ENCODE data around the gene CPED1.

DNA sequence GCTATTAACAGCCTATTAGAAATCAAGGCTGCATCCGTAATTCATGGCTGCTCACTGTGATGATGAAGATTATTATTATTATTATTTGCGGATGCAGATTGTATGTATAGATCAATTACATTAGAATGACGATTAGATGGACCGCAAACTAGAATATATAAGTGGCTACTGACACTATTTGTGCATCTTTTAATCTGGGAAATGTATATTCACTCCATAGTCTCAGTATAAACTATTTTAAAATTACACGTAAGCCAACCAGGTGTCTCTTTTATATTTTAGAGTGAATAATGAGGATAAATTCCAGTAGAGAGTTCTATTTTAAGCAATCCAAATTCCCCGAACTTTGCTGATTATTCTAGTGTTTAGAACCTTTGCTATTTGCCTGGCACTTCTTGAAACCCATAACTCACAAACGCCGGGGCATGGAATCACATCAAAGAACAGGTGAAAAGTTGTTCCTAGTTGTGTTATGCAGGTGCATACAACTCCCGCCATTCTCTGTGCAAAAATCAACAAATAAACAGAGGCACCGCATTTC, 38.4 kb upstream of the CPED1 start:
- TF ChIP-seq, protein P1, sequence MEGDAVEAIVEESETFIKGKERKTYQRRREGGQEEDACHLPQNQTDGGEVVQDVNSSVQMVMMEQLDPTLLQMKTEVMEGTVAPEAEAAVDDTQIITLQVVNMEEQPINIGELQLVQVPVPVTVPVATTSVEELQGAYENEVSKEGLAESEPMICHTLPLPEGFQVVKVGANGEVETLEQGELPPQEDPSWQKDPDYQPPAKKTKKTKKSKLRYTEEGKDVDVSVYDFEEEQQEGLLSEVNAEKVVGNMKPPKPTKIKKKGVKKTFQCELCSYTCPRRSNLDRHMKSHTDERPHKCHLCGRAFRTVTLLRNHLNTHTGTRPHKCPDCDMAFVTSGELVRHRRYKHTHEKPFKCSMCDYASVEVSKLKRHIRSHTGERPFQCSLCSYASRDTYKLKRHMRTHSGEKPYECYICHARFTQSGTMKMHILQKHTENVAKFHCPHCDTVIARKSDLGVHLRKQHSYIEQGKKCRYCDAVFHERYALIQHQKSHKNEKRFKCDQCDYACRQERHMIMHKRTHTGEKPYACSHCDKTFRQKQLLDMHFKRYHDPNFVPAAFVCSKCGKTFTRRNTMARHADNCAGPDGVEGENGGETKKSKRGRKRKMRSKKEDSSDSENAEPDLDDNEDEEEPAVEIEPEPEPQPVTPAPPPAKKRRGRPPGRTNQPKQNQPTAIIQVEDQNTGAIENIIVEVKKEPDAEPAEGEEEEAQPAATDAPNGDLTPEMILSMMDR (conservative IDR thresholded peaks at IDR 0.05; ENCODE audit: low read length) = no peak
- TF ChIP-seq EZH2phosphoT487 (IDR thresholded peaks at IDR 0.05; ENCODE audit: borderline replicate concordance, low read depth, low read length) = no peak

Measured in OCI-LY7 (cell line).